GM18511 (cell line): ENCODE results near the gene UBTD2.
A peak's percentile ranks its signal among the peaks of the same experiment; 100 is the strongest.
"Not testable (repeated sequence)": the region's sequence is repeated elsewhere in the genome, so short reads cannot be mapped to it uniquely, and the experiment has no call there.

Experiments used
- ATAC-seq: cut with Tn5 transposase; IDR thresholded peaks from one replicate; pipeline ENCODE4 v1.9.1; 2021; ENCODE audit warnings: mild to moderate bottlenecking, moderate library complexity; ENCODE audit not compliant: unreplicated experiment

Gene UBTD2

DNA sequence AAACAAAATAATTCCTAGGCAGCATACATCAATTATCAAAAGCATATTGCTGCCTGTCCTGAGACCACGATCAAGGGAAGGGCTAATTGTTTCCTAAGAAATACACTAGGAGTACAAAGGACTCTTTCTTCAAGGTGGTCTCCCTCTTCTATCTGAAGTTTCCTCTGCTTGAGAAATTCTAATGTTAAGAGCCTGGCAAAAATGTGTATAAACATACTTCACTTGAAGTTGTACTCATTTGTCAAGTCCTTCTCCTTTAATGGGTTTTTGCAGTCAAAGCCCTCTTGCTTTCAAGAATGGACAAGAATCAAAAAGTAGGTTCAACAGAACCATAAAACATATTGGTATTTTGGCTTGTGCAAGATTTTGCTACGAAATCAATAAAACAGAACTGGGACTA, 31.1 kb downstream of the UBTD2 start:
- ATAC-seq: no peak

- ATAC-seq: no peak
Observed at GRCh38 chr5:172251419-172251818, 32.1 kb downstream of the UBTD2 start.

DNA sequence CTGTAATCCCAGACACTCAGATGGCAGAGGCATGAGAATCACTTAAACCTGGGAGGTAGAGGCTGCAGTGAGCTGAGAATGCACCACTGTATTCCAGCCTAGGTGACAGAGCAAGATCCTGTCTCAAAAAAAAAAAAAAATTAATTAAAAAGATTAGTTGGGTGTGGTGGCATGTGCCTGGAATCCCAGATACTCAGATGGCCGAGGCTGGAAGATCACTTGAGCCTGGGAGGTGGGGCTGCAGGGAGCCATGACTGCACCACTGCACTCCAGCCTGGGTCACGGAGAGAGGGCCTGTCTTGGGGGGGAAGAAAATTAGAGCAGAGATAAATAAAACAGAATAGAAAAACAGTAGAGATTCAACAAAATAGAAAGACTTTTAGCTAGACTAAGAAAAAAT, 34.9 kb downstream of the UBTD2 start:
- no peak for ATAC-seq

- no peak for ATAC-seq
Observed at GRCh38 chr5:172245703-172246125, 37.9 kb downstream of the UBTD2 start.

- no peak for ATAC-seq
Observed at GRCh38 chr5:172245046-172245445, 38.5 kb downstream of the UBTD2 start.

DNA sequence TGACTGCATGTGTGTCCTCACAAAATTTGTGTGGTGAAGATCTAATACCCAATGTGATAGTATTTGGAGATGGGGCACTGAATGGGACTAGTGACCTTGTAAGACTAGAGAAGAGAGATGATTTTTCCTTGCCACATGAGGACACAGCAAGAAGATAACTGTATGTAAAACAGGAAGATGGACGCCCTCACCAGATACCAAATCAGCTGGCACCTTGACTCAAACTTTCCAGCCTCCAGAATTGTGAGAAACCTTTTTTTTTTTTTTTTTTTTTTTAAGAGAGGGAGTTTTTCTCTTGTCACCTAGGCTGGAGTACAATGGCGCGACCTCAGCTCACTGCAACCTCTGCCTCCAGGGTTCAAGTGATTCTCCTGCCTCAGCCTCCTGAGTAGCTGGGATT, 40.3 kb downstream of the UBTD2 start:
- no peak for ATAC-seq

GRCh38 chr5:172238334-172238733, 45.2 kb downstream of the UBTD2 start:
- ATAC-seq: no peak

DNA sequence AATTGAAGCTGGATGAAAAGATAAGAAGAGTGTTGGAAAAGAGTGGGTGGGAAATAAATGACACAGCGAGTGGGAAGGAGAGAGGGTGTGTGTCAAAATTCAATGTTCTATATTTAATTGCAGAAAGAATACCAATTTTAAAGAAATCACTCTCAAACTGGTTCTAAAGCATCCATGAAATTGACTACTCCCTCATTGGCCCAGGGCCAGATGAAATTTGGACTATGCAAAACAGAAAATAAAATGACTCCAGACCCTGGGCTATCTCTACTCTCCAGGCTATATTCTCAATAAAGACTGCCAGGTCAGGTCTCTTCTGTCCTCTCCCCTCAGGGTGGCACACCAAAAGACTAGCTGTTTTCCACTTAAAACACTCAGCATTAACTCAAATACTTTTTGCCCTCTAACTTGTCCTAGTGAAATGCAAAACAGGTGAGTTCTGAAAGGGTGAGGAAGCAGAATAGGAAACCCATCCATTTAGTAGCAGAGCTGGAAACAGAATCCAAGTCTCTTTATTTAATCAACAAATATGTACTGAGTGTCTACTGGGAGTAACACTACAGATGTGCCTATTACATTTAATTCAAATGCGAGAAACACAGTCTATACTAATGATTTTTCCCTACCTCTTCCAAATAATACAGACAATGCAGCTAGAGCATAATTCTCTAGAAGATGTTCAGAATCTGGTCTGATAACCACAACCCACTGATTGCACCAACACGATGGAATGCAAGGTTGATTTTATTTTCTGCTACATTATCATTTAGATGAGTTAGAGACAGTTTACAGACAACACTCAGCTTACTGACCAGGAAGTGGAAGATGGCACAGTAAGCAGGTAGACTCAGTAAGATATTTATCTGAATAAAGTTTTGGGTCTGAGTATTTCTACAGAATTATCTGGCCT, 47.5 kb downstream of the UBTD2 start:
- no peak for ATAC-seq

DNA sequence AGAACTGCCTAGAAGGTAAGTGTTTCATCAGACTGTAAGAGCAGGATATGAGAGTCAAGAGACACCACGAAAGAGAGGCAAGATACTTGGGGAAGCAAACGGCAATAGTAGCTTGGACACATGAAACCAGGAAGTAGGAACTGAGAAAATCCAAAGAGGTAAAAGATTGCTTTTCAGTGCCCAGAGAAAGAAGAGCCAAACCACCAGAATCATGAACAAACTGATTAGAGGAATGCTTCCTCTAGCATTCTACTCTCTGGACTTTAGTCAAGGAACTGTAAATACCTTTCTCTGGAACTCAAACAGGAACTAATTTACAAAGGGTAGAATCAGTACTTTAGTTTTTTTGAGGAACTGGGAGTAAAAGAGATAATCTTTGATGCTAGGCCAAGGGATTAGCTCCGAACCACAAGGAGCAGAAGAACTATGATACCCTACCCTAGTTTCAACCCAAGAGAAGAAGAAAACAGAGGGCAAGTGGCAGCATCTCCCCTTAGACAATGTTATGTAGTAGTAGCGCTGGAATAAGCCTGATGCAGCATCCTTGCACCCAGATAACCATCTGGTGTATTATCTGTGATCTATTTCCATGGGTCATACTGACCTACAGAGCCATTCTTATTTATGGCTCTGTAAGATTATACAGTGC, 48.3 kb downstream of the UBTD2 start:
- peak; percentile 86 for ATAC-seq

GRCh38 chr5:172234031-172234430, 49.5 kb downstream of the UBTD2 start:
- ATAC-seq: no peak

DNA sequence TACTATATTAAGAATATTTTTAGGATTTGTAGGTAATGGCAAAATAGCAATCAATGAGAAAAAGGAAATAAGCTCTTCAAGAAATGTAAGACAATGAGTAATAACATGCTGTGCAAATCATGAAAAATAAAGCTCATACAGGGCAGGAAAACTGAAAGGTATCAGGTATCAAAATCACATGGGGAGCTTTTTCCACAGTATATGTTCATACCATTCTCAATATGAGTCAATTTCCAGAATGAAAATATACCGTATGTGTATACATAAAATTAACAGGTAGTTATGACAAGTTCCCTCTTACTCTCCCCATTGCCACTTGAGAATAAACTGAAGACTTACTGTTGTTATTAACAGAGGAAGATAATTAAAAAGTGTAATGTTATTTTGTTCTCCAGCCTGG, 53.7 kb downstream of the UBTD2 start:
- no peak for ATAC-seq

GRCh38 chr5:172224996-172225395, 58.6 kb downstream of the UBTD2 start:
- no peak for ATAC-seq

- ATAC-seq: peak; percentile 92
Observed at GRCh38 chr5:172223901-172224873, 59.4 kb downstream of the UBTD2 start.

- ATAC-seq: no peak
Observed at GRCh38 chr5:172219296-172219695, 64.3 kb downstream of the UBTD2 start.

- no peak for ATAC-seq
Observed at GRCh38 chr5:172216345-172216744, 67.2 kb downstream of the UBTD2 start.

DNA sequence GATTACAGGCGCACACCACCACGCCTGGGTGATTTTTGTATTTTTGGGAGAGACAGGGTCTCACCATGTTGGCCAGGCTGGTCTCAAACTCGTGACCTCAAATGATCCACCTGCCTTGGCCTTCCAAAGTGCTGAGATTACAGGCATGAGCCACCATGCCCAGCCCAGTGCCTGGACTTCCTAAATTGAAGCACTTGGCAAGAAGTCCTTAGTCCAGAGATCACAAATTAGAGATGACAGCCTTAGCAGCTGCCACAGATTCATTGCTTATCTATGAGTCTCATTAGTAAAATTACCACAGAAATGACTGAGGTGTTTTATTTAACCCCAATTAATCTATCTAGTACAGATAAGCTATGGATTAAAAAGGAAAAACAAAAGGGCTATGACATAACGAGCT, 70.4 kb downstream of the UBTD2 start:
- no peak for ATAC-seq

DNA sequence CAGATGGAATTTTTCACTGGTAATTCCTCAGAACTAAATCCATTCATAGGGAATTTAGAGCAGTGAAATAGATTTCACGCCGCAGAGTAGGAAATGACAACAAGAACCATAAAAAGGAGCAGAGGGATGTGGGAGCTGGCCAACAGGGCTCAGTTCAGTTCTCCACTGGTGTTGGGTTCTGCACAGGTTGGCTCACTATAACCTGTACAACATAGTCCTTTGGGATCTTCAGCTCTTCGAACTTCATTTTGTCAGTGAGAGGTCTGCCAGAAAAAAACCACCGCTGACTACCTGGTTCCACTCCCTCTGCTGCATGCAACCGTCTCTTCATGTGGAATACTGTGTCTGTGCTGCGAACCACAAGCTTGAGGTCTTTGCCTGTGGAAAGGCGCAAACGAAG, 71.9 kb downstream of the UBTD2 start:
- no peak for ATAC-seq

DNA sequence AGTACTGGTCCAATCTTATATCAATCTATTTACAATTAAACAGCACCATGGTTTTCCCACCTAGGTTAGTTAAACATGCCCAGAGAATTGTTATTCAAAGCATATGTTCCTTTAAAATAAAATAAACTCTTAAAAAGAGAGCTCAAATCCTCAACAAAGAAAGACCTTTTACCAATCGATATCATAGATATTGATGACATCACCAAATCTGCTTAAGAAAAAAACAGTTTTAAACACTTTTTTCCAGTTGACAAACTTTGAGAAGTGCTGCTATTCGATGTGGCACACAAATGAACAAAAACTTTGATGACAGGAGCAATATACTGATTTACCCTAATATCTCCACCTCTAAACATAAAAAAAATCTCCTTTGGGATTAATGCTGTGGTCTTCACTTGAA, 73.8 kb downstream of the UBTD2 start:
- ATAC-seq: no peak

GRCh38 chr5:172207511-172207910, 76.1 kb downstream of the UBTD2 start:
- ATAC-seq: no peak

GRCh38 chr5:172205984-172206383, 77.6 kb downstream of the UBTD2 start:
- ATAC-seq: not testable (repeated sequence)

GRCh38 chr5:172200476-172200875, 83.1 kb downstream of the UBTD2 start:
- no peak for ATAC-seq
